ENCODE results near the gene PLCB1. TPM values are rescaled to one million over a fixed set of nuclear protein-coding genes. Genes with fewer than 3 reads are reported as not detected.

PLCB1 gene
- total RNA-seq, 4 donors from 2014 or later, result 72.9 to 115 (median 76.3) TPM

DNA sequence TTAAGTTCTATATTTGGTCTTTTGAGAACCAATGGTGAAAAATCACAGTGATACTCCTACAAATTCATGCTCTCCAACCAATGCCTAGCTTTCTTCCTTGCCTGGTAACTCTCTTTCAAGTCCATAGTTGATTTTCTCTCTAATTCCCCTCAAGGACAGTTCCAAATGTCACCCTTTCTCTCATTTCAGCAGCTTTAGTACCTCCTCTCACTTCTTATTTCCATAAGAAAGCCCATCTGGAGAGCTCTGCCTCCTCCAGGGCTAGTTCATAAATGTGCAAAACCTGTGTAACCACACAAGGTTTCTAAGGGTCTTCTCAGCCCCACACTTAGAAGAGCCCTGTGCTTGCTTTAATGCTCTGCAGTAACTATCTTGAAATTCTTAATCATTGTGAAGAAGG is 781.4 kb downstream of the PLCB1 start:
- H3K36me3 ChIP-seq, result no peaks in the 10 kb centered on the region
- no peaks in the 10 kb centered on the region for H3K4me1 ChIP-seq
- no peak overlapping the region for H3K27ac ChIP-seq (replicated peaks in 1 of 4)
- TF ChIP-seq, protein P1, sequence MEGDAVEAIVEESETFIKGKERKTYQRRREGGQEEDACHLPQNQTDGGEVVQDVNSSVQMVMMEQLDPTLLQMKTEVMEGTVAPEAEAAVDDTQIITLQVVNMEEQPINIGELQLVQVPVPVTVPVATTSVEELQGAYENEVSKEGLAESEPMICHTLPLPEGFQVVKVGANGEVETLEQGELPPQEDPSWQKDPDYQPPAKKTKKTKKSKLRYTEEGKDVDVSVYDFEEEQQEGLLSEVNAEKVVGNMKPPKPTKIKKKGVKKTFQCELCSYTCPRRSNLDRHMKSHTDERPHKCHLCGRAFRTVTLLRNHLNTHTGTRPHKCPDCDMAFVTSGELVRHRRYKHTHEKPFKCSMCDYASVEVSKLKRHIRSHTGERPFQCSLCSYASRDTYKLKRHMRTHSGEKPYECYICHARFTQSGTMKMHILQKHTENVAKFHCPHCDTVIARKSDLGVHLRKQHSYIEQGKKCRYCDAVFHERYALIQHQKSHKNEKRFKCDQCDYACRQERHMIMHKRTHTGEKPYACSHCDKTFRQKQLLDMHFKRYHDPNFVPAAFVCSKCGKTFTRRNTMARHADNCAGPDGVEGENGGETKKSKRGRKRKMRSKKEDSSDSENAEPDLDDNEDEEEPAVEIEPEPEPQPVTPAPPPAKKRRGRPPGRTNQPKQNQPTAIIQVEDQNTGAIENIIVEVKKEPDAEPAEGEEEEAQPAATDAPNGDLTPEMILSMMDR (IDR thresholded peaks at IDR 0.05), result no peak
- TF ChIP-seq POLR2AphosphoS5 (IDR thresholded peaks at IDR 0.05), result no peak
- peaks cover 0 to 6% (median 0%) of the 10 kb centered on the region in 4 donors for H3K9me3 ChIP-seq
- DNase-seq (ENCODE audit: extremely low spot score), result no peak
- no peaks in the 10 kb centered on the region for H3K27me3 ChIP-seq
- intact Hi-C loops (cut with DNase I), result no loop called here
- H3K4me3 ChIP-seq, result no peak overlapping the region

DNA sequence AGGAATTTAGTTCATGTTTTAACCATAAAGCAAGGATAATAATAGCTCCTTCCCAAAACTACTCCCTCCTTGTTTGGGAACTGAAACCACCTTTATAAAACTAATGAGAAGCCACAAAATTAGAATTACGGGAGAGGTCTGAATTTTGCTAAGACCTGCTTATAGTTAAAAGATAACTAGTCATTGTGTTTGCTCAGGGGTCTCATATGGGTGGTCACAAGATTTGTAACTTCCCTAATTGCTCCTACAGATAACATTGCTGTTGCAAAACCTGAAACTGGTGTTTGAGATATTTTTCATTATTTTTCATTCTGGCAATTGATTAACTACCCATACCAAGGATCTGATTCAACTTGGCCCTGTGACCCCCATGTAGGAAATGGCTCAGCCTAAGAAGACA is 782.4 kb downstream of the PLCB1 start:
- WGBS, result 67% methylated on average over 1 of the region's 1 CpG
- no peaks in the 10 kb centered on the region for H3K36me3 ChIP-seq
- no peaks in the 10 kb centered on the region for H3K4me1 ChIP-seq
- DNase-seq (ENCODE audit: extremely low spot score), result no peak
- no peak overlapping the region for H3K4me3 ChIP-seq
- TF ChIP-seq, protein P1 (IDR thresholded peaks at IDR 0.05), result no peak
- TF ChIP-seq EP300 (IDR thresholded peaks at IDR 0.05), result no peak
- TF ChIP-seq POLR2A (IDR thresholded peaks at IDR 0.05; ENCODE audit: low read depth), result no peak
- TF ChIP-seq POLR2AphosphoS5 (IDR thresholded peaks at IDR 0.05), result no peak
- H3K9me3 ChIP-seq, result peaks cover 0 to 6% (median 0%) of the 10 kb centered on the region in 4 donors
- H3K27me3 ChIP-seq, result no peaks in the 10 kb centered on the region
- H3K27ac ChIP-seq (replicated peaks in 1 of 4), result no peak overlapping the region
- intact Hi-C loops (cut with DNase I), result no loop called here

DNA sequence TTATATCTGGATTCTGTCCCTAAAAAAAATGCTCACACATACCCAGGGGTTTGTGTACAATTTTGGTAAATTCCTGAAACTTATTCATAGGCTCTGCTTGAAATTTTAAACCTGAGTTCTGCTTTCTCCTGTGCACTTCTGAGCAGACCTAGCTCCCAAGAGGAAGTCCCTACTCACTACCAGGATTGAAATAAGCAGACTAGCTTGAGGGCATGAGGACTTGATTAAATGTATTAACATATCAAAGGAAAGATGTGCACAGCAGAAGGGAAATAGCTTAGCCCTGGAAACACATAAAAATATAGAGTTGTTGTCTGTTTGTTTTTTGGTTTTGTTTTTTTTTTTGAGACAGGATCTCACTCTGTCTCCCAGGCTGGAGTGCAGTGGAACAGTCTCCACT is 785.0 kb downstream of the PLCB1 start:
- H3K27ac ChIP-seq (replicated peaks in 1 of 4), result no peak overlapping the region
- intact Hi-C loops (cut with DNase I), result no loop called here
- H3K4me1 ChIP-seq, result no peaks in the 10 kb centered on the region
- H3K27me3 ChIP-seq, result no peaks in the 10 kb centered on the region
- DNase-seq (ENCODE audit: extremely low spot score), result no peak
- no peaks in the 10 kb centered on the region for H3K36me3 ChIP-seq
- no peaks in the 10 kb centered on the region for H3K9me3 ChIP-seq
- no peak overlapping the region for H3K4me3 ChIP-seq
- TF ChIP-seq EP300 (IDR thresholded peaks at IDR 0.05) (no peak), POLR2A (IDR thresholded peaks at IDR 0.05; ENCODE audit: low read depth) (no peak), POLR2AphosphoS5 (IDR thresholded peaks at IDR 0.05) (no peak)

DNA sequence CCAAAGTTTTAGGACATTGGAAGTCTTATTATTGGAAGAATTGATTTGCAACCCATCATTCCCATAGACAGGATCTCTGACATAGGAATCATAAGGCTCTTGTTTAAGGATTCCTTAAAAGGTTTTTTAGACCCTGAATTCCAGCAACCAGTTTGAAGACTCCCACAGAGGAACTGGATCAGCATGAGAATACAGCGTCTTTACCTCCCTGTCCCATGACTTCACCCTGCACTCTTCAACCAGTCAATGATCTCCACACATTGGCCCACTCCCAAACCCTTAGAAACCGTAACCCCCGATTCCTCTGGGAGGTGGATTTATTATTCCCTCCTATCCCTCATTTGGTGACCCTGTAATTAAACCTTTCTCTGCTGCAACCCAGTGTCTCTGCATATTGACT is 786.1 kb downstream of the PLCB1 start:
- WGBS, result 97% methylated on average over 3 of the region's 3 CpGs
- H3K27ac ChIP-seq (replicated peaks in 1 of 4), result no peak overlapping the region
- intact Hi-C loops (cut with DNase I), result no loop called here
- H3K36me3 ChIP-seq, result no peaks in the 10 kb centered on the region
- no peak overlapping the region for H3K4me3 ChIP-seq
- TF ChIP-seq POLR2AphosphoS5 (IDR thresholded peaks at IDR 0.05) (no peak), EP300 (IDR thresholded peaks at IDR 0.05) (no peak), POLR2A (IDR thresholded peaks at IDR 0.05; ENCODE audit: low read depth) (no peak)
- TF ChIP-seq, protein P1 (IDR thresholded peaks at IDR 0.05), result no peak
- H3K4me1 ChIP-seq, result no peaks in the 10 kb centered on the region
- no peak for DNase-seq (ENCODE audit: extremely low spot score)
- H3K9me3 ChIP-seq, result no peaks in the 10 kb centered on the region
- no peaks in the 10 kb centered on the region for H3K27me3 ChIP-seq

DNA sequence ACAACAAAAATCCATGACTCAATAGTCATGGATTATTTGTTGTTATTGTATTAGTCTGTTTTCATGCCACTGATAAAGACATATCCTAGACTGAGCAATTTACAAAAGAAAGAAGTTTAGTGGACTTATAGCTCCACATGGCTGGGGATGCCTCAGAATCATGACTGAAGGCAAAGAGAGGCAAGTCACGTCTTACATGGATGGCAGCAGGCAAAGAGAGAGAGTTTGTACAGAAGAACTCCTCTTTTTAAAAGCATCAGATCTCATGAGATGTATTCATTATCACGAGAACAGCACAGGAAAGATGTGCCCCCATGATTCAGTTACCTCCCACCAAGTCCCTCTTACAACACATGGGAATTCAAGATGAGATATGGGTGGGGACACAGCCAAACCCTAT is 792.5 kb downstream of the PLCB1 start:
- Histone ChIP-seq H3K27me3 (no peaks in the 10 kb centered on the region), H3K4me1 (no peaks in the 10 kb centered on the region), H3K4me3 (no peak overlapping the region), H3K27ac (replicated peaks in 1 of 4) (no peak overlapping the region), H3K36me3 (no peaks in the 10 kb centered on the region), H3K9me3 (no peaks in the 10 kb centered on the region)
- TF ChIP-seq POLR2A (IDR thresholded peaks at IDR 0.05; ENCODE audit: low read depth) (no peak), EP300 (IDR thresholded peaks at IDR 0.05) (no peak), POLR2AphosphoS5 (IDR thresholded peaks at IDR 0.05) (no peak)
- TF ChIP-seq, protein P1 (IDR thresholded peaks at IDR 0.05), result no peak
- DNase-seq (ENCODE audit: extremely low spot score), result no peak
- 78% methylated on average over 2 of the region's 2 CpGs for WGBS
- intact Hi-C loops (cut with DNase I), result no loop called here

Data from esophagus muscularis mucosa (tissue), 4 donors.